ENCODE measurements around the gene LDAH.

DNA sequence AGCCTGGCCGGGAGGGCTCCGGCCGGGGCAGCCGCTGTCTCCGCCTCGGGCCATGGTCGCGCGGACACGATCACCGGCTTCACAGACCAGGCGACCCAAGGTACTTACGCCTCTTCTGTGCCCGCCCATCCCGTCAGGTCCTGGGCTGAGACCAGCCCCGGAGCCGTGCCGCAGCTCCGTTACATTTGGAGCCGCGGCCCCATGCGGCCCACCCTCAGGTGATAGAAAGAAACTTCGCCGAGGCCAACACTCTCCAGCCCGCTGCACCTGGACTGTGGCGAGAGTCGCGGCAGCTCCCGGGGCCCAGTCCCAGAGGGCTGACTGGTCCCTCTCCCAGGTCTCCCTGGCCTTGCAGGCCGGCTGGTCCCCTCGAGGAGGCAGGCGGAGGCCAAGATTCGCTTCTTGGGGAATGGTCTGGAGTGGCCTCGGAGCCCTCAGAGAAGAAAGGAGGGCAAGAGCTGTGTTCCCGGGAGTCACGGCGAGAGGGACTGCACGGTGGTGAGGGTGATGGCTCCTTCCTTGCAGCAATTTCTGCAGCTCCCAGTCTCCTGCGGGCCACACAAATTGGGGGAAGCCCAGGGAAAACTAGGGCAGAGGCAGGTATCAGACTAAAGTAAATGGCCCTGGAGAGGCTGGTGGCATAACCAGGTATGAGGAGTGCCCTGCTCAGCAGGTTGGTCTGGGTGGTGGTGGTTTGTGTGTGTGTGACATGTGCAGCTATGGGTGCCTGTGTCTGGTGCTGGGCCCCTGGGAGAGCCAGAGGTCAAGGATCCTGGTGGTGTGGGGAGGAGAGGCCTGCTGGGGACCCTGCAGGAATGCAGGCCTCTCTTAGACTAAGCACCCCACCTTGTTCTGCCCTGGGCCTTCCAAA, 155.1 kb downstream of the LDAH start:
- TF ChIP-seq YY1 (IDR thresholded peaks at IDR 0.05; ENCODE audit: insufficient read depth, insufficient read length) (no peak), SUZ12 (IDR thresholded peaks at IDR 0.05; ENCODE audit: extremely low read depth, insufficient read depth, insufficient read length) (no peak)

Data from NT2/D1 (cell line).